ENCODE measurements around the gene TEKTIP1.
"Not testable (repeated sequence)": the region's sequence is repeated elsewhere in the genome, so short reads cannot be mapped to it uniquely, and the experiment has no call there.

The TEKTIP1 gene

DNA sequence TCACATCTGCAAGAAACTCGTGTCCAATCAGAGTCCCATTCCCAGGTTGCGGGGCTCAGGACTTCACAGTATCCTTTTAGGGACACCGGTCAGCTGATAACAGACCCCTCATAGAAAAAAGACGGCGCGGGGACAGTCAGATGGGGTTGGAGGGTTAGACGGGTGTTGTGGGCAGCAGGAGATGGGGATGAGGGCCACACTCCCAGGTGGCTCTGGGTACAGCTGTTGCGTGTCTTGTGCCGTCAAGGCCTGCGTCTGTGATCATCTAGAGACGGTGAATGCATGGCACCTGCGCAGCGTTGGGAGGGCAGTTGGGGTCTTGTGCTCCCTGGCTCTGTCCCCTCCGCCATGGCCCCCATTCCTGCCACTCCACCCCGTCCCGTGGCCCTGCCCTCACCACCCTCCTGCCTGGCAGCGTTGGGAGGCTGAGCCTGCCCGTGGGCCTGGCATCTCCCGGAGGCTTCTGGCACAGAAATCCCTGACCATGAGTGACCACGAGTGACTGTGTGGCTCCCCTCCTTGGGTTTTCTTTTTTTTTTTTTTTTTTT lies 14.0 kb upstream of the TEKTIP1 start:
- Histone ChIP-seq H3K27ac (ENCODE audit: low read depth, low read length, severe bottlenecking) (no peak overlapping the region), H3K4me1 (ENCODE audit: control insufficient read depth, insufficient read depth, low read length, poor library complexity, severe bottlenecking) (no peaks in the 10 kb centered on the region), H3K9me3 (ENCODE audit: control insufficient read depth, low read length) (no peaks in the 10 kb centered on the region), H3K36me3 (ENCODE audit: control insufficient read depth, insufficient read depth, low read length) (peaks cover 74% of the 10 kb centered on the region), H3K4me3 (ENCODE audit: extremely low read depth, insufficient read depth, low read length, poor library complexity, severe bottlenecking) (no peak overlapping the region)
- 98 to 99% methylated on average over 14 to 19 of the region's 20 CpGs for WGBS, 2 experiments (ENCODE audit: insufficient coverage in 2 of 2)

DNA sequence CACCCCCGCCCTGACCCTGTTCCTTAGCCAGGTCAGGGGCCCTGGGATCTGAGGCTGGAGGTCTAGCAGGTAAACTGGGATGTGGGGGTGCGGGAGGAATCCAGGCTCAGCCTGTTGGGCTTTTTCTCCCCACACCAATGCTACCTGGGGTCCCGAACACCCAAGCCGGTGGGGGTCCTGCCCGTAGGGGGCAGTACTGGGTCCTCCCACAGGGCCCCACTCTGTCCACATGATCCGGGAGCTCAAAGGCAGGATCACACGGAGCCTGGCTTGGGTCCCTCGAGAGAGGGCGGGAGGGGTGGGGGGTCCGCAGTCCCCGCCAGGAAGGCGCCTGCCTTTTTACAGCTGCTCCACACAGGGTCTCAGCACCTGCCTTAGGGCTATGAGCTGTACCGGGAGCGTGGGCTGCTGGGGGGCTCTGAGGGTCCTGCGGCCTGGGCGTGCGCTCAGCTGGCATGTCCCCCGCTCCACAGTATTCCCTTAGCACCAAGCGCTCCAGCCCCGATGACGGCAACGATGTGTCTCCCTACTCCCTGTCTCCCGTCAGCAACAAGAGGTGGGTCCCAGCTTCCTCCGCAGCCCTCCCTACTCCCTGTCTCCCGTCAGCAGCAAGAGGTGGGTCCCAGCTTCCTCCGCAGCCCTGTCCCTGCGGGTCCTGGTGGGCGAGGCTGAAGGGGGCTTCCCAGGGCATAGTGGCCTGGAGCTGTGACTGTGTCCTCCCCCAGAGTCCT lies 12.3 kb upstream of the TEKTIP1 start:
- Histone ChIP-seq H3K36me3 (ENCODE audit: control insufficient read depth, insufficient read depth, low read length) (peaks cover 74% of the 10 kb centered on the region), H3K9me3 (ENCODE audit: control insufficient read depth, low read length) (no peaks in the 10 kb centered on the region), H3K4me3 (ENCODE audit: extremely low read depth, insufficient read depth, low read length, poor library complexity, severe bottlenecking) (no peak overlapping the region), H3K27ac (ENCODE audit: low read depth, low read length, severe bottlenecking) (no peak overlapping the region), H3K4me1 (ENCODE audit: control insufficient read depth, insufficient read depth, low read length, poor library complexity, severe bottlenecking) (no peaks in the 10 kb centered on the region)
- 97 to 98% methylated on average over 21 to 22 of the region's 28 CpGs for WGBS, 2 experiments (ENCODE audit: insufficient coverage in 2 of 2)

DNA sequence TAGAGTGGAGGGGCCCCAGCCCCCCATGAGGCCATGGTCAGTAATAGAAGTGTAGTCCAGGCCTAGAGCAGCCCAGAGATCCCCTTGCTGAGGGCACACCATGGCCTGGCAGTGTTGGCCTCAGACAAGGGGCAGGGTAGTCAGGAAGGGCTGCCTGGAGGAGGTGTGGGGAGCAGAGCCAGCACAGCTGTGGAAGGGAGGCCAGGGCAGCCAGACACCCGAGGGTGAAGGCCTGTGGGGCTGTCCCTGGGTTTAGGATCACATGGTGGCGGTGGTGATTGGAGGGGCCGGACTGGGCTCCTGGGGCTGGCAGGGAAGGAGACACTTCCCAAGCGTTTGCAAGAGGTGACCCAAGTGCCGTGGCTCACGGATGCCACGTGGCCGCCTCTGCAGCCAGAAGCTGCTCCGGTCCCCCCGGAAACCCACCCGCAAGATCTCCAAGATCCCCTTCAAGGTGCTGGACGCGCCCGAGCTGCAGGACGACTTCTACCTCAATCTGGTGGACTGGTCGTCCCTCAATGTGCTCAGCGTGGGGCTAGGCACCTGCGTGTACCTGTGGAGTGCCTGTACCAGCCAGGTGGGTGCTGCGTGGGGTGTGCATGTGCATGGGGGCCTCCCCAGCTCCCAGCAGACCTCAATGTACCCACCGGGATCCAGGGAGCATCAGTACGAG lies 11.6 kb upstream of the TEKTIP1 start:
- 96% methylated on average over 18 to 20 of the region's 21 CpGs for WGBS, 2 experiments (ENCODE audit: insufficient coverage in 2 of 2)
- Histone ChIP-seq H3K4me1 (ENCODE audit: control insufficient read depth, insufficient read depth, low read length, poor library complexity, severe bottlenecking) (no peaks in the 10 kb centered on the region), H3K9me3 (ENCODE audit: control insufficient read depth, low read length) (no peaks in the 10 kb centered on the region), H3K36me3 (ENCODE audit: control insufficient read depth, insufficient read depth, low read length) (peaks cover 71% of the 10 kb centered on the region), H3K27ac (ENCODE audit: low read depth, low read length, severe bottlenecking) (no peak overlapping the region), H3K4me3 (ENCODE audit: extremely low read depth, insufficient read depth, low read length, poor library complexity, severe bottlenecking) (no peak overlapping the region)

DNA sequence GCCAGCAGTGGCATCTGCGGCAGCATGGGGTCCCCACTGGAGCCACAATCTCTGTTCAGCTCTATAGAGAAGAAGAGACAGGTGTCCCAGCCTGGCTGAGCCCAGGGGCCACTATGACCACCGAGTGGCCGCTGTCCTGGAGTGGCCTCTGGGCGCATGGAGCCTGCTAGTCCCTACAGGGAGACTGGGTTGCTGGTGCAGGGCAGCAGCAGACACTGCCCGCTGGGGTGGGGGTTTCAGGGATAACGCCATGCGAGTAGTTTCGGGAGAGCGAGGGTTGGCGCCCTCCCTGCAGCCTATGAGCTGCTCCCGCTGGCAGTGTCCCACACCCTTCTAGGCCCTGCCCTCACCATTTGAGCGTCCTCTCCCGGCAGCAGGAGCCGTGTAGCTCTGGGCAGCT lies 10.9 kb upstream of the TEKTIP1 start:
- Histone ChIP-seq H3K27ac (ENCODE audit: low read depth, low read length, severe bottlenecking) (no peak overlapping the region), H3K4me3 (ENCODE audit: extremely low read depth, insufficient read depth, low read length, poor library complexity, severe bottlenecking) (no peak overlapping the region), H3K36me3 (ENCODE audit: control insufficient read depth, insufficient read depth, low read length) (peaks cover 72% of the 10 kb centered on the region), H3K4me1 (ENCODE audit: control insufficient read depth, insufficient read depth, low read length, poor library complexity, severe bottlenecking) (no peaks in the 10 kb centered on the region), H3K9me3 (ENCODE audit: control insufficient read depth, low read length) (no peaks in the 10 kb centered on the region)
- WGBS, 2 experiments (ENCODE audit: insufficient coverage in 2 of 2), result 95 to 98% methylated on average over 13 to 14 of the region's 14 CpGs

DNA sequence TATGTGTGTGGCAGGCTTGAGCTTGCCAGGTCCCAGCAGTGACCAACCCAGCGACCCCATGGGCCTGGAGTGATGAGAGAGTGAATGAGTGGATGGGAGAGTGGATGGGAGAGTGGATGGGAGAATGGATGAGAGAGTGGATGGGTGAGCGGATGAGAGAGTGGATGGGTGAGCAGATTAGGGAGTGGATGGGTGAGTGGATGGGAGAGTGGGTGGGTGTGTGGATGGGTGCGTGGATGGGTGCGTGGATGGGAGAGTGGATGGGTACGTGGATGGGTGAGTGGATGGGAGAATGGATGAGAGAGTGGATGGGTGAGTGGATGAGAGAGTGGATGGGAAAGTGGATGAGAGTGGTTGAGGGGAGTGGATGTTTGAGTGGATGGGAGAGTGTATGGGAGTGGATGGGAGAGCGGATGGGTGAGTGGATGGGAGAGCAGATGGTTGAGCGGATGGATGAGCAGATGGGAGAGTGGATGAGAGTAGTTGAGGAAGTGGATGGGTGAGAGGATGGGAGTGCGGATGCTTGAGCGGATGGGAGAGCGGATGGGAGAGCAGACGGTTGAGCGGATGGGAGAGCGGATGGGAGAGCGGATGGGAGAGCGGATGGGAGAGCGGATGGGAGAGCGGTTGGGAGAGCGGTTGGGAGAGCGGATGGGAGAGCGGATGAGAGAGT lies 10.3 kb upstream of the TEKTIP1 start:
- WGBS, 2 experiments (ENCODE audit: insufficient coverage in 2 of 2), result 96 to 98% methylated on average over 16 to 20 of the region's 20 CpGs
- Histone ChIP-seq H3K9me3 (ENCODE audit: control insufficient read depth, low read length) (no peaks in the 10 kb centered on the region), H3K27ac (ENCODE audit: low read depth, low read length, severe bottlenecking) (no peak overlapping the region), H3K36me3 (ENCODE audit: control insufficient read depth, insufficient read depth, low read length) (peaks cover 72% of the 10 kb centered on the region), H3K4me1 (ENCODE audit: control insufficient read depth, insufficient read depth, low read length, poor library complexity, severe bottlenecking) (no peaks in the 10 kb centered on the region), H3K4me3 (ENCODE audit: extremely low read depth, insufficient read depth, low read length, poor library complexity, severe bottlenecking) (no peak overlapping the region)

DNA sequence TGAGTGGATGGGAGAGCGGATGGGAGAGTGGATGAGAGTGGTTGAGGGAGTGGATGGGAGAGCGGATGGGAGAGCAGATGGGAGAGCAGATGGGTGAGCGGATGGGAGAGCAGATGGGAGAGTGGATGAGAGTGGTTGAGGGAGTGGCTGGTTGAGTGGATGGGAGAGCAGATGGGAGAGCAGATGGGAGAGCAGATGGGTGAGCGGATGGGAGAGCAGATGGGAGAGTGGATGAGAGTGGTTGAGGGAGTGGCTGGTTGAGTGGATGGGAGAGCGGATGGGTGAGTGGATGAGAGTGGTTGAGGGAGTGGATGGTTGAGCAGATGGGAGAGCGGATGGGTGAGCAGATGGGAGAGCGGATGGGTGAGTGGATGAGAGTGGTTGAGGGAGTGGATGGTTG lies 9.7 kb upstream of the TEKTIP1 start:
- not testable (repeated sequence) for H3K9me3 ChIP-seq (ENCODE audit: control insufficient read depth, low read length); H3K4me3 ChIP-seq (ENCODE audit: extremely low read depth, insufficient read depth, low read length, poor library complexity, severe bottlenecking); H3K4me1 ChIP-seq (ENCODE audit: control insufficient read depth, insufficient read depth, low read length, poor library complexity, severe bottlenecking); H3K27ac ChIP-seq (ENCODE audit: low read depth, low read length, severe bottlenecking)
- H3K36me3 ChIP-seq (ENCODE audit: control insufficient read depth, insufficient read depth, low read length), result peaks cover 73% of the 10 kb centered on the region
- 96 to 98% methylated on average over 7 of the region's 7 CpGs for WGBS, 2 experiments (ENCODE audit: insufficient coverage in 2 of 2)

DNA sequence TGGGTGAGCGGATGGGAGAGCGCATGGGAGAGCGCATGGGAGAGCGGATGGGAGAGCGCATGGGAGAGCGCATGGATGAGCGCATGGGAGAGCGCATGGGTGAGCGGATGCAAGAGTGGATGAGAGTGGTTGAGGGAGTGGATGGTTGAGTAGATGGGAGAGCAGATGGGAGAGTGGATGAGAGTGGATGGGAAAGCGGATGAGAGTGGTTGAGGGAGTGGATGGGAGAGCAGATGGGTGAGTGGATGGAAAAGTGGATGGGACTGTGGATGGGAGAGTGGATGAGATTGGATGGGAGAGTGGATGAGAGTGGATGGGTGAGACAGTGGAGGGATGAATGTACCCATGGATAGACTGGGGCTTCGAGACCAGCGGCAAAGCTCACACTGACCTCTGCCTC lies 8.6 kb upstream of the TEKTIP1 start:
- no peaks in the 10 kb centered on the region for H3K4me1 ChIP-seq (ENCODE audit: control insufficient read depth, insufficient read depth, low read length, poor library complexity, severe bottlenecking)
- H3K27ac ChIP-seq (ENCODE audit: low read depth, low read length, severe bottlenecking), result no peak overlapping the region
- H3K9me3 ChIP-seq (ENCODE audit: control insufficient read depth, low read length), result no peaks in the 10 kb centered on the region
- H3K4me3 ChIP-seq (ENCODE audit: extremely low read depth, insufficient read depth, low read length, poor library complexity, severe bottlenecking), result no peak overlapping the region
- WGBS, 2 experiments (ENCODE audit: insufficient coverage in 2 of 2), result 94 to 96% methylated on average over 11 to 12 of the region's 12 CpGs
- peaks cover 78% of the 10 kb centered on the region for H3K36me3 ChIP-seq (ENCODE audit: control insufficient read depth, insufficient read depth, low read length)

DNA sequence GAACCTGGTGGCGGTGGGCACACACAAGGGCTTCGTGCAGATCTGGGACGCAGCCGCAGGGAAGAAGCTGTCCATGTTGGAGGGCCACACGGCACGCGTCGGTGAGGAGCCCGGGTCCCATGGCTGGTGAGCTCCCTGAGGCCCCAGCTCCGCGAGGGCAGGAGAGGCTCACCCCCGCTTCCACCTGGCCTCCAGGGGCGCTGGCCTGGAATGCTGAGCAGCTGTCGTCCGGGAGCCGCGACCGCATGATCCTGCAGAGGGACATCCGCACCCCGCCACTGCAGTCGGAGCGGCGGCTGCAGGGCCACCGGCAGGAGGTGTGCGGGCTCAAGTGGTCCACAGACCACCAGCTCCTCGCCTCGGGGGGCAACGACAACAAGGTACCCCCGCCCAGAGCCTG lies 7.3 kb upstream of the TEKTIP1 start:
- no peak overlapping the region for H3K27ac ChIP-seq (ENCODE audit: low read depth, low read length, severe bottlenecking)
- H3K4me3 ChIP-seq (ENCODE audit: extremely low read depth, insufficient read depth, low read length, poor library complexity, severe bottlenecking), result no peak overlapping the region
- peaks cover 72% of the 10 kb centered on the region for H3K36me3 ChIP-seq (ENCODE audit: control insufficient read depth, insufficient read depth, low read length)
- no peaks in the 10 kb centered on the region for H3K4me1 ChIP-seq (ENCODE audit: control insufficient read depth, insufficient read depth, low read length, poor library complexity, severe bottlenecking)
- 95 to 97% methylated on average over 23 to 28 of the region's 29 CpGs for WGBS, 2 experiments (ENCODE audit: insufficient coverage in 2 of 2)
- no peaks in the 10 kb centered on the region for H3K9me3 ChIP-seq (ENCODE audit: control insufficient read depth, low read length)

DNA sequence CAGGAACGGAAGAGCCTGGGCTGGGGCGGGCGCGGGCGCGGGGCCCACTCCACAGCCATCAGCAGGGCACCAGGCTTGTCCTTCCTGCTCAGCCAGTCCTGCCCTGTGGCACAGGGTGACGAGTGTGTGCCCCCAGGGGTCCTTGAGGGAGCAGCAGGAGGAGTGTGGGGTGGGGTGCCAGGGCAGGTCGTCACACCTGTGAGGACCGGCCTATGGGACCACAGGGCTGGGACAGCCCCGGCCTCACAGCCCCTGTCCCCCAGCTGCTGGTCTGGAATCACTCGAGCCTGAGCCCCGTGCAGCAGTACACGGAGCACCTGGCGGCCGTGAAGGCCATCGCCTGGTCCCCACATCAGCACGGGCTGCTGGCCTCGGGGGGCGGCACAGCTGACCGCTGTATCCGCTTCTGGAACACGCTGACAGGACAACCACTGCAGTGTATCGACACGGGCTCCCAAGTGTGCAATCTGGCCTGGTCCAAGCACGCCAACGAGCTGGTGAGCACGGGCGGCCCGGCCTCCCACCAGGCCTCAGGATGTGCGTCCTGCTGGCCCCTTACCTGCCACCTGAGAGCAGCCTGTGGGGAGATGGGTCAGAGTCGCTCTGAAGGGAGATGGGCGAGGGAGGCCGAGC lies 6.7 kb upstream of the TEKTIP1 start:
- H3K27ac ChIP-seq (ENCODE audit: low read depth, low read length, severe bottlenecking), result no peak overlapping the region
- H3K4me1 ChIP-seq (ENCODE audit: control insufficient read depth, insufficient read depth, low read length, poor library complexity, severe bottlenecking), result no peaks in the 10 kb centered on the region
- H3K4me3 ChIP-seq (ENCODE audit: extremely low read depth, insufficient read depth, low read length, poor library complexity, severe bottlenecking), result no peak overlapping the region
- no peaks in the 10 kb centered on the region for H3K9me3 ChIP-seq (ENCODE audit: control insufficient read depth, low read length)
- peaks cover 66% of the 10 kb centered on the region for H3K36me3 ChIP-seq (ENCODE audit: control insufficient read depth, insufficient read depth, low read length)
- 95 to 97% methylated on average over 27 to 33 of the region's 33 CpGs for WGBS, 2 experiments (ENCODE audit: insufficient coverage in 2 of 2)

DNA sequence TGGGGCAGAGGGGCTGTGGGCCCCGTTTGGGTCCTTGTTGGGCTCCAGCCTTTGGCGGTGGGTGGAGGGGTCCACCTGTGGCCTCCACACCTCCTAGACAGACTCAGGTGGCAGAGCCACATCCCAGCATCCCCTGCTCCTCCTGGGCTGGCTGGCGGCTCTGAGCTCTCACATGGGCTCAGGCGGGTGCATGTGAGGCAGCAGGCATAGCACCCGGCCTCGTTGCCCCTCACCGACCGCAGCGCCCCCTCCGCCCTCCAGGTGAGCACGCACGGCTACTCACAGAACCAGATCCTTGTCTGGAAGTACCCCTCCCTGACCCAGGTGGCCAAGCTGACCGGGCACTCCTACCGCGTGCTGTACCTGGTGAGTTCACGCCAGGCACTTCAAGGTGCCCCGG lies 5.9 kb upstream of the TEKTIP1 start:
- Histone ChIP-seq H3K9me3 (ENCODE audit: control insufficient read depth, low read length) (no peaks in the 10 kb centered on the region), H3K36me3 (ENCODE audit: control insufficient read depth, insufficient read depth, low read length) (peaks cover 63% of the 10 kb centered on the region), H3K4me3 (ENCODE audit: extremely low read depth, insufficient read depth, low read length, poor library complexity, severe bottlenecking) (no peak overlapping the region), H3K27ac (ENCODE audit: low read depth, low read length, severe bottlenecking) (no peak overlapping the region), H3K4me1 (ENCODE audit: control insufficient read depth, insufficient read depth, low read length, poor library complexity, severe bottlenecking) (no peaks in the 10 kb centered on the region)
- 94 to 96% methylated on average over 16 to 17 of the region's 17 CpGs for WGBS, 2 experiments (ENCODE audit: insufficient coverage in 2 of 2)
